CD4-positive, alpha-beta T cell treated with Interleukin-17A for 1 hour (primary cell): Measurements from ENCODE around the gene HOXA13.

Experiments
- DNase-seq: peaks from one replicate; pipeline ENCODE4 v3.0.0-alpha.2; 2020

The HOXA13 gene

DNA sequence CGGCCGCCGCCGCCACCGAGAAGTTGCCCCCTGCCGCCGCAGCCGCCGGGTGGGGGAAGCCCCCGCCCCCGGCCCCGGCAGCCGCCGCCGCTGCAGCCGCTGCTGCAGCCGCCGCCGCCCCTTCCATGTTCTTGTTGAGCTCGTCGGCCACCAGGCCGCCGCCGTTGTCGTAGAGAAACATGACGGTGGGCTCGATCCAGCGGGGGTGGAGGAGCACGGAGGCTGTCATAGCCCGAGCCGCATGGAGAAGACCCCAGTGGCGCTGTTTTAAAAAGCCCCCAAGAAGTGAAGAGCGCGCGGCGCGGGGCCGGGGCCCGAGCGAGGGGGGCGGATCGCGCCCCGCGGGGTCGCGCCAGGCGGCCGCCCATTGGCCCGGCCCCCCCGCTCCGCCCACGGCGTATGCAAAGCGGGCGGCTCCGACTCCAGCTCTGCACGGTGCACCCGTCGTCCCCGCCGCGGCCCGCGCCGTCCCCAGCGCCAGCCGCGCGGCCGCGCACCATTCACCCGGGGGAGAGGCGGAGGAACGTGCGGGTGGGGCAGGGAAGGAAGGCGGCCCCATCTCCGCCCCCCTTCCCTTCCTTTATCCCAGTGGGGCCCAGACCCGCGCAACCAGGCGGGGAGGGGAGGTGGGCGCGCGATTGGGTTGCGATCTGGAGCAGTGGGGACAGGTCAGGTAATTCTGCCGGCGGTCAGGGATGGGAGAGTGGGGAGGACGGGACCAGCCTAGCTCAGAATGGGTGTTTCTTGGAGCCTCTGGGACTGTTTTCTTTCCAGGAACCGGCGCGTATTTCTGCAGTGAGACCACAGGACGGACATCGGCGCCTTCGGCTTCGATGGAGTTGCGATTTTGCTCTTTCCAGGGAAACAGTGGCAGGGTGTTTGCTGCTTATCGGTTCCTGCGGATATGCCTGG, at the start of gene HOXA13:
Gene HOXA13, minus strand, starts transcription at position 243 of the 912 bp plus-strand sequence. Its CDS starts 14 bp downstream, at position 229.
- no peak for DNase-seq

DNA sequence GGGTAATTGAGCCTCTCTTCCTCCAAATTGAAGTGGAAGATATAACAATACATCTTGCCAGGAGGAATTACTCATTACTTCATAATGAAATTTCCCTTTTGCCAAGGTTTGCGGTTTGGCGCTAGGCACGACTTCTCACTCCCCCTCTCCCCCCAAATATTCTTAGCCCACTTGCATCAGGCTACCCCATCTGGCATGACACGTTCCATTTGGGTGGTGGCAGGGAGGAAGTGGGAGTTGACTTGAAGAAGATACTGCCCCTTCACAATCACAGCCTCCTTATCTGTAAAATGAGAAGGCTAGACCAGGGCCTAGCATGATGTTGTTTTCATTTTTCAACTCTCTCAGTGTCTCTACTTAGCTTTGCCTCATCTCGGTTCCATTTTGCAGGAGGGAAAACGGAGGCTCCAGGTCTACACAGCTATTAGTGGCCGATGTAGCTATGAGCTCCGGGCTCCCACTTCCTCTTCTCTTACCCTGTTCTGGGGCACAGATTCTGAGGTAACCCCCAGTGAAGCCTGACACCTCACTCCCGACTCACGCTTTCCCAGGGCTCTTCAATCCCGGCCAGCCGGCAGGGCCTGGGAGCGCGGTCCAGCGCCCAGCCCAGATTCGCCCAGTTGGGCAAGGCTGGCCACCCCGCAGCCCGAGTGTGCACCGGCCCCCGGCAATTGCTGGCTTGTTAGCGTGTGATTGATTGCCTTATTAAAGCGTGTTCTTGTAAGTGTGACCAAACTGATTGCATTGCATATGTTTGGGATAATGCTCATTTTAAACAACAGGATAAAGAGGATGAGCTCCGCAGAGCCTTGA, 49.2 kb upstream of the HOXA13 start:
- no peak for DNase-seq

DNA sequence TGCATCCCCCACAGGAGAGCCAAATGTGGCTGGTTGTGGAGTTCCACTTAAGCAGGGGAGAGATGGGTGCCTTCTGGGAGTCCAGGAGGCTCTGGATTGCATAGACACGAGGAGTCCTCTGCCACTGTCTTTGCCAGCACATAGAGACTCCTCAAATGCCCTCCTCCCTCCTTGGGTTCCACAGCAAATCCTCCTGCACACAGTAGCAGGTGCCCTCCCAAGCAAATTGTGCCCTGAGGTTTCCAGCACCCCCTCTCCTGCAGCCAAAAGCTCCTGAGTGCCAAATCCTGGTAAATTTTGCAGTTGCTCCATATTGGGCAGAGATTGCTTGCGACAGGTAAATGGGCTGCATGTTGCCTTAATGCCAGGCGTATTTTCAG, 48.5 kb upstream of the HOXA13 start:
- DNase-seq = no peak

DNA sequence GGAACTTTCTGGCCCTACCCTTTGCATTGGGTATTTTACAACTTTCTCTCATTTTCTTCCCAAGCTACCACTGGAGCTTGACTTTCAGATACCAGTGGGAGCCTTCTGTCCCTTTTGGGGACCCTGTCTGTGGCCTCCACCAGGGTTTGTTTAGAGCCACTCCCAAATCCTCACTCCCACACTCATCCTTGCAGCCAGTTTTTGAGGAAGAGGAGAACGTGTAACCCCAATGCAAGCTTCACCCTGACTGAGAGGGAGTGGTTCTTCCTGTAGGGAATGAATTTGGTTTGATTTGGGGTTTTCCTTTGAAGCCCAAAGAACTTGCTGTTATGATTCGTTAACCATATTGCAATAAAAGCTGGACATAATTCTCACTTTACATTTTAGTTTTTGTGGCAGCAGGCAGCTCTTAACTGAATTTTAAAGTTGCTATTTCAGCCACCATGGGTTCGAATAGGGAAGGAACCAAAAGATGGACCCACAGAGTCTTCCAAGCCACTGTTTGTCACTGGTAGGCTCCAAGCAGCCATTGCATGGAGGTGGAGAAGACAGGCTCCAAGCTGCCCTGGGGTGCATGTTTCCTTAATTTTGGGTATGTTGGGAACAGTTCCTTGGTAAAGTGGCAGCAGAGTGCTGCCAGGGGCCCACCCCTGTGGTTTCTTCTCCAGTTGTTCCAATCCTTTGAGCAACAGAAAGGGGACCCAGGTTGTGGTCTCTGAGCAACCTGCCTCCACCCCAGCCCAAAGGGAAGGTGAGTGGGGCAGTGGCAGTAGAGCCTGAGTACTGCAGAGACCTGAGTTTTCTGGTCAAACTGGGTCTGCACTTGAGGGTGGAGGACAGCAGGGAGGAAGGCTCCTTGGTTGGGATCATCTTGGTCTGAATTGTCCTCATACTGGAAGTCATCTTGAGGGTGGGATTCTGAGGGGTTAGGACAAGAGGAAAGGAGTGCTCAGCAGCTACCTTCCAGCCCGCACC, 47.8 kb upstream of the HOXA13 start:
- no peak for DNase-seq

DNA sequence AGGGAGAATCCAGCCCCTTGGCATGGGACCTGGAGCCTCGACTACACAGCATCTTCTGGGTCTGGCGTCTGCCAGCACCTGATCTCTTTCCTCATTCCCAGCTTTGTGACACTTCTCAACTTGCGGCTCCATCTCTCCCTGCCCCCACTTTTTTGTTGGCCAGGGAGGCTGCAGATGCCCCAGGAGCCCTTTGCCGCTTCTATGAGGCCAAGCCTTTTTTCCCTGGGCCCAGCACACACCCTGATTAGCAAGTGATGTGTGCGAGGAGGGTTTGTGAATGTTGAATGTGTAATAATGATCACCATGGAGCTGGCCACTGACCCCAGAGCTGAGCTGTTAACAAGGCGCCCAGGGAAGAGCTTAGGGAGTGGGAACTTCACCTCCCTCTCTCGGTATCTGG, 47.1 kb upstream of the HOXA13 start:
- DNase-seq = no peak

DNA sequence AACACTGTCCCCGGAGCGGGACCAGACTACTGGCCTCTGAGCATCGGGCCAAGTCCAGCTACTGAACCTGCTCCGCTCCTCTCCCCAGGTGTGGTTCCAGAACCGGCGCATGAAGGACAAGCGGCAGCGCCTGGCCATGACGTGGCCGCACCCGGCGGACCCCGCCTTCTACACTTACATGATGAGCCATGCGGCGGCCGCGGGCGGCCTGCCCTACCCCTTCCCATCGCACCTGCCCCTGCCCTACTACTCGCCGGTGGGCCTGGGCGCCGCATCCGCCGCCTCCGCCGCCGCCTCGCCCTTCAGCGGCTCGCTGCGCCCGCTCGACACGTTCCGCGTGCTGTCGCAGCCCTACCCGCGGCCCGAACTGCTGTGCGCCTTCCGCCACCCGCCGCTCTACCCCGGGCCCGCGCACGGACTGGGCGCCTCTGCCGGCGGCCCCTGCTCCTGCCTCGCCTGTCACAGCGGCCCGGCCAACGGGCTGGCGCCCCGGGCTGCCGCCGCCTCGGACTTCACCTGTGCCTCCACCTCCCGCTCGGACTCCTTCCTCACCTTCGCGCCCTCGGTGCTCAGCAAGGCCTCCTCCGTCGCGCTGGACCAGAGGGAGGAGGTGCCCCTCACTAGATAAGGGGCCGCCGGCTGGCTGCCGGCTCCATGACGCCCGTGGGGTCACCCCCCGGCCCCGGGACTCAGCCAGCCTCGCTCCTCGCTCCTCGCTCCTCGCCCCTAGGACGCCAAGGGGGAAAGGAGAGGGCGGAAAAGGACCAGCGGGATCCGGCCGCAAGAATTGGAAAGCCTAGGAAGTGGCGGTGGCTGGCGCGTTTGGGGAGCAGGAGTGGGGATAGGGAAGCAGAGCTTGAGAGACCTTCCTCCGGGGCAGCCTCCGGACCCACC, 46.2 kb upstream of the HOXA13 start:
- no peak for DNase-seq

DNA sequence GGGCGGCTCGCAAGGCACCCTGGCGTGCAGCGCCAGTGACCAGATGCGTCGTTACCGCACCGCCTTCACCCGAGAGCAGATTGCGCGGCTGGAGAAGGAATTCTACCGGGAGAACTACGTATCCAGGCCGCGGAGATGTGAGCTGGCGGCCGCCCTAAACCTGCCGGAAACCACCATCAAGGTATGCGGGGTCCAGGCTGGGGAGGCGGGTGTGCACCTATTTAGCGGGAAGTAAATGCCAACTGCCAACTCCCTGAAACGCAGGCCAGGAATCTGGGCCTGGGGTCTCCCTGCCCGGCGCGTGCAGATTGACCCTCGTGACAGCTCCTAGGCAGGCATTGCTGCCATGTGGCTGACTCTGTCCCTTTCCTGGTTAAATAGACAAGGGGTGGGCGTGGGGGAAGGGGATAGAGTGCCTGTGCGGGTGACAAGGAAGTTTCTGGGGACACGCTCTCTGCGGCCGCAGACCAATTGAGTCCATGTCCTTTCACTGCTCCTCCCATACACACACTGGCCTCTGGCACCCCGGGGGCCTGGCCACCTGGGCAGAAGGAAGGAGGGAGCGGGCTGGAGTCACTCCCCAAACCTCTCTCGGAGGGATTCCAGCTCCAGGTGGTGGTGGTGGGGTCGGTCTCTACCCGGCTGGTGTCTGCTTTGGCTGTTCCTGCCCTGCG, 45.4 kb upstream of the HOXA13 start:
- DNase-seq = no peak

DNA sequence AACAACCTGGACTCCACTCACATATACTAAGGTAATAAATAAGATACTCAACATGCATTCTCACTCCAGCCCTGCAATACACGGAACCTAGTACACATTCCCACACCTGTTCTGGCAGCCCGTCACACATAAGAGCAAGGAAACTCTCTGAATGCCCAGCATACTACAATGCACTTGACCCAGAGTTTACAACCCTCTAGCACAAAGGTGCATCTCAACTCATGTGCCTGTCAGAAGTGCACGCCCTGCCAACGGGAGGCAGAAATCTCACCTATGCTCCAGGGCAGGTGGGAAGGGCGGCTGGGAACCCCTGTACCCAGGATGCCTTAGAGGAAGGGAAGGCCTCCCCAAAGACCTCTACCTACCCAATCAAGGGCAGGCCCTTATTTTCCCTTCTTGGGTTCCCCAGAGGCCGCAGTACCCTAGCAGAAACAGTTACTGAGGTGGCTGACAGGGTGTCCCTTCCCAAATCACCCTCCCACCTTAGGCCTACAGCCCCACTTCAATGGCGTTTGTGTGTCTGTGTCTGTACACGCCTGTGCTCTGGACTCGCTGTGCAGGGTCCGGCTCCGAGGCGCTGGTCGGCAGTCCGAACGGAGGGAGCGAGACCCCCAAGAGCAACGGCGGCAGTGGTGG, 44.7 kb upstream of the HOXA13 start:
- no peak for DNase-seq

DNA sequence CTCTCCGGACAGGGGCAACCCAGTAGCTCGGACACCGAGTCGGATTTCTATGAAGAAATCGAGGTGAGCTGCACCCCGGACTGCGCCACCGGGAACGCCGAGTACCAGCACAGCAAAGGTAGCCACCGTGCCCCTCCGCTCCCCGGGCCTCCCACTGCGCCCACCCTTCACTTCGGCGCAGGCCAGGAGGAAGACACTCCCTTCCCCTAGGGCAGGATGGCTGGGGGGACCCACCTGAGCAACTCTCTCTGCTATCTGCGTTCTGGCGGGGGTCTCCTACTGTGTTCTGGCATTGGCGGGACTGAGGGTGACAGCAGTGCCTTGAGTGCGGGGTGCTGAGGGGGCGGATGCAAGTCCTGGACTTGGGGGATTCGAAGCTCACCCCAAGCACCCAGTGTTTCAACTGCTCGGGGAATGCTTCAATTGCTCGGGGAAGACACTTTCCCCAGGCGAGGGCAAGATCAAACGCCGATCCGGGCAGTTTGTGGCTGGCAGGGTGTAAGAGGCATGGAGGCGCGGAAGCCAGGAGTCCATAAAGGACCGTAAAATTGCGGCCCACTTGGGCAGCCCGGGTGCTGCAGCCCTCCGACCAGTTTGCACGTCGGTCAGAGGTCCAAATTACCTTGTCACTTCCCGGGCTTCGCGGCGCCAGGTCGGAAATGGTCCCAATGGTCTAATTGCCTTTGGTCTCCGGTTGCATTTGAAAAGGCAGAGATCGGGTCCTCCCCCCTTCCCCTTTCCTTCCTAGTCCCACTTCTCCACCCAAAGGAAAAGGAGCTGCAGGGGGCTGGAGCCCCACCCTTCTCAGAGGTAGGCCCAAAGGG, 43.7 kb upstream of the HOXA13 start:
- no peak for DNase-seq

DNA sequence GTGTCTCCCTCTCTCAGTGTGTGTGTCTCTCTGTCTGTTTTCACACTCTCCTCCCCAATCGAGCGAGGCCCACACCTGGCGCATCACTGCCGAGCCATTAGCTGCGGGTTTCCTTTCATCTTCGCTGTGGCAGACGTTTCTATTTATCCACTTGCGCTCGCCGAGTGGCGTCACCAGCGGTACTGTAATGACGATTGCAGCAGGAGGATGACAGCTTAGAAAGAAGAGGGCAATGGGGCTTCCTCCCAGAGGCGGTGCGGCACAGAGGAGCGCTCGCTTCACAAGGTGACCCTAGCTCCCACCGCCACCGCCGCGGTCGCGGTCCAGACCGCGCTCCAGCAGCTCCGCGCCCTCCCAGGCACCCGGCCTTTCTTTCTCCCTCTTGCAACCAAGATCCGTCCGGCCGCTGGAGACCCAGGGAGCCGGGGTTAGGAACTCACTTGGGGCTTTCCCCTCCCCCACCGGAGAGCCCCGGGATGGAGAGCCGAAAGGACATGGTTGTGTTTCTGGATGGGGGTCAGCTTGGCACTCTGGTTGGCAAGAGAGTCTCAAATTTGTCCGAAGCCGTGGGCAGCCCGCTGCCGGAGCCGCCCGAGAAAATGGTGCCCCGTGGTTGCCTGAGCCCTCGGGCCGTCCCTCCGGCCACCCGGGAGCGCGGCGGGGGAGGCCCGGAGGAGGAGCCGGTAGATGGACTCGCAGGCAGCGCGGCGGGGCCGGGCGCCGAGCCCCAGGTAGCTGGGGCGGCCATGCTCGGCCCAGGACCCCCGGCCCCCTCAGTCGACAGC, 42.9 kb upstream of the HOXA13 start, which contains the start of gene EVX1:
Gene EVX1, plus strand, starts transcription at position 248 of the 785 bp plus-strand sequence. Its CDS starts 229 bp downstream, at position 477.
- peak; percentile 5 for DNase-seq

DNA sequence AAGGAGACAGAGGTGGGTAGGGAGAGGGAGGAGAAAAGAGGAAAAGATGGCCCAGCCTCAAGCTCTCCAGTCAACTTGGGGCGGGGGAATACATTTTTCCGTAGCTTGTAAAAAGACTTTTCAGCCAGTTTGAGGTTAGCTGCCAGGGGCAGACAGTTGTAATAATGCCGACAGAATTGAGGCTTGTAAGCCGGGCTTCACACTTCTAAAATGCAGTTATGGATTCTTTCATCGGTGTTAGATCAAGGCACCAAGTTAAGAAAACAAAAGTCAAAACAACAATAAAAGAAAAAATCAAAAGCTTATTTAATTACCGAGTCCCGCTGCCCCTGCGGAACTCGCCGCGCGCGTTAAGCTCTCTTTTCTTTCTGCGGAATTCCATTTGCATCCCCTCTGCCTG, 42.3 kb upstream of the HOXA13 start:
- no peak for DNase-seq

DNA sequence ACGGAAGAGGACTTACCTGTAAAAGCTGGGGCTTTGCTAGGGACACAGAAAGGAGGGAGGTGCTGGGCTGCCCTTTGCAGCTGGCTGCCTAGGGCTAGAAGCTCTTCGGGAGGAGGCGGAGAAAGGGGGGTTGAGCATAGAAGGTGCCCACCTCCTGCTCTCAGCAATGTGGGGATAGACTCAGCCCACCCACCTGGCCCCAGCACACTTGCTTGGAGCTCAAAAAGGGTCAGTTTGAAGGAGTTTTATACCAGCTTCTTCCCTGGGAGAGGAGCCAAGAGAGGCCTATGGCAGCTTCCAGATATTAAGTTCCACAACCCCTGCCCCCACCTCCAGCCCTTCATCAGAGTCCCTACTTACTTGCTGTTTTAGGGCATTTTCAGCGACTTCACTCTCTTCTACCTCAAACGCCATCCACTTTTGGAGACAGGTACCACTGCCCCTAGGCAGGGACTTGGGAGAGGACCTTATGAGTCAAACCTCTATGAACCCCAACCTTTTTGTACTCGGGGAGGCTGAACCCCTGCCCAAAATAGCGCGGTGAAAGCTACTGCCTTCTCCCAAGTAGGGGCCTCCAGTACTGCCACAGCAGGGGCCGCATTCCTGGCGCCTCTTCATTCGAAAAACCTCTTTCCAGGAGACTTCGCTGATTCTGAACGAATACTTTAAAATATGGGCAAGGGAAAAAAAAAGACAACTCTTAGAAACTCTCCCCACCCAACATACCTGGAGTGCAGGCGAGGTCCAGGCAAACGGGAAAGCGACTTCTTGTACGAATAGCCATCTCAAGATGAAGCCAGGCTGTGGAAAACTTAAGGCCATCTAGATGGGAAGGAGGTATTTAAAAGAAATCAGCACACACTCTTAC, 41.5 kb upstream of the HOXA13 start:
- no peak for DNase-seq

DNA sequence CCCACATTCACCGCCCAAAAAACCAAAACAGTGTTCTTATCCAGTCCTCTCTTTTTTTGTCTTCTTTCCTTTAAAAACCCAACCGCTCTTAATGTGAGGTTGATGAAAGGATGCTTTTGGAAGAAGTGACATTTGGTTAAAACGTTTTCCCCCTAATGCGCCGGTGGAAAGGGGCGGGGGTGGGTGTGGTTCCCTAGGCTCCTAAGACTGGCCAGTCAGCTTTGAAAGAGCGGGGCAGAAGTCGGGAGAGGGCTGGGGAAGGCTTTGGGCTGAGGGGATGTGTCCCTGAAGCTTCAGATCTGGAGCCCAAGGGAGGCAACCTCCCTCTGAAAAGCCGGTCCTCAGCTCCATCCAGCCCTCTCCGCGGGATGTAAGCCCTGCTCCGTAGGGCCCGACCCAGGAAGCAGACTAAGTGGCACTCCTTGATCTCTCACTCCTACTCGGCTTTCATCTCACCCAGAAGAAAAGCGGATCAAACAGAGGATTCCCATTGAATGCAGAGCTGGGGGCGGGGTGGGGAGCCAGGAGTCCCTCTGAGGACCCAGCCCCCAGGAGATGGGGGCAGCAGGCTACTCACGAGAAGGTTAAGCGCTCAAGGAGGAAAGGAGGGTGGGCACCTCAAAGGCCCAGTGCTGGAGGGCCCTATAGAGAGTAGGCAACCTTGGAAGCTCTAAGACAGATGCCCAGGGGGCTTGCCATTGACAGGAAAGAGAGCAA, 40.3 kb upstream of the HOXA13 start:
- no peak for DNase-seq

DNA sequence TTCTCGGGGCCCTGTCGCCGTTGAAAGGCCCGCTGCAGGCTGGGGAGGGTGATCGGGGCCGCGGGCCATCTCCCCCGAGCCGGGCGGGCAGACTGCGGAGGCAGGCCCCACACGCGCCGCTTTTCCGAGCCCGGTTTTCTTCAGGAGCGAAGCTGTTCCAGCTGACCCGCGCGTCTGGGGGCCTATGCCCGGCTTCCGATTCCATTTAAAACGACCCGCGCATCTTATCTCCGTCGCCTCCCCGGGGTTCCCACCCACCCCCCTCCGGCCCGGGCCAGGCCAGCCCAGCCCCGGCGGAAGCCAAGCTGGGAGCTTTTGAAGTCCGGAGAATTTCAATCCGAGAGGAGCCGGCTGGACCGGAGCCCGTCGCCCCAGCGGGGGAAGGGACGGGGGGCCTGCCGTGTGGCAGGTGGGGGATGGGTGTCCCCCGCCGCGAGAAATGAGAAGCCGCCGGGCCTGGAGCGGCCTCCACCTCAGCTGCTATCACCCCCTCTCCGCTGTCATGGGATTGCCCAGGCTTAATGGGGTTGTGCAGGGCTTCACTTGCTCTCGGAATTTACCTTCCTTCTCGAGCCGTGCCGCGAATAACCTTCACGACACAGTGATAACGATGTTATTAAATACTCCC, 39.6 kb upstream of the HOXA13 start:
- DNase-seq = no peak

DNA sequence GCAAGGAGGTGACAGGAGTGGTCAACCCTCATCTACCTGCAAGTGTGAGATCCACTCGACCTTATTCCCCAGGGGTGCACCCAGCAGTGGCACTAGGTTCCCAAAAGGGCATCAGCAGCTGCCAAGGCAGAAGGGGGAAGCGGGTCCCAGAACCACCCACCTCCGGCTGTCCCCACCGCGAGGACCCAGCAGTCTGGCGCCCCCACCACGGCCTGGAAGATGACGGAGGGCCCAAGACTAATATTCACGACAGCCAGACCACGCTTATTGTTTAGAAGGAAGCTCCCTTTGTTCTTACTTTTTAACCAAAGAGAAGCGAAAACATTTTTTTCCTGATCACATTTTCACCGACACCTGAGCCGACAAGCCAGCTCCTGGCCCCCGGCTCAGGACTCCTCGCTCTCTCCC, 39.1 kb upstream of the HOXA13 start:
- DNase-seq = no peak

DNA sequence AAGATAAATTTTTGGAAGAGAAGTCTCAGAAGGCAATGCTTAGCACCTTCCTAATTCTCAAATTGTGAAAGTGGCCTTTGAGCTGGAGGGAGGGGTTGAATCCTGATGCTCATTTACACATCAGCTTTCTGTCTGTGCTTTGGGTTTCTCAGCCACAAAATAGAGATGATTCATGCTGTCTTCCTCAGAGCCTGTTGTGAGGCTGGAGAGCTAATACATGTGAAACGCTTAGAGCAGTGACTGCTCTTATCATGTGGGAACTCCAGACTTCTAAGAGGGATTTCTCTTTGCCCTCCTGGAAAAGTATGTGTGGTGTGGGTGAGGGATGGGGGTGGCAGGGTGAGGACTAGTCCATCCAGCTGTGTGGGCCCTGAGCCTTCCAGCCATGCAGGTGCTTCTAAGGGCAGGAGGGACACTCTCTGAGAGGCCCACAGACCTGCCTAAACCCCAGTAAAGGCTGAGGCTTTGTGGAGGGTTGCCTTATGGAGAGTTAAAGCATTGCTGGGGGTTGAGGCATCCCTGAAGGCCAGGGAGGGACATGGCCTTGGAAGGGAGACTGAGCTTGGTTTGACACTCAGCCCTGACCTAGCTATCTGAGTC, 37.9 kb upstream of the HOXA13 start:
- no peak for DNase-seq
